H1 (cell line): ENCODE data around the gene AFG1L. TPM values are rescaled to one million over a fixed set of nuclear protein-coding genes. Genes with fewer than 3 reads are reported as not detected.
A peak's percentile ranks its signal among the peaks of the same experiment; 100 is the strongest.

Source experiments
- CTCF ChIA-PET: fragments of 300-600 bp; sonication (Branson Sonifier 250); formaldehyde crosslinking; loops from one replicate; lab custom pipeline; 2021; ENCODE audit not compliant: partially characterized antibody; lab: Charles Lee
- POLR2A ChIA-PET: fragments of 300-600 bp; sonication (Branson Sonifier 250); formaldehyde crosslinking; loops from one replicate; lab custom pipeline; 2021; ENCODE audit warnings: inconsistent platforms; ENCODE audit not compliant: partially characterized antibody; lab: Charles Lee
- DNase-seq, 2 experiments: peaks; one replicate each; pipeline versions ENCODE4 v3.0.0 to v3.0.0-alpha.2; 2010 to 2022; ENCODE audit warnings: low spot score in 2 of 2, low read depth in 1 of 2, mixed read lengths in 1 of 2
- FAIRE-seq: peaks from 2 replicates; lab custom pipeline; 2011; peaks lifted over from hg19 to GRCh38; lab: Jason Lieb, UNC
- H2AFZ ChIP-seq: 2 replicates; pipeline ENCODE4 v1.8.1; 2012; ENCODE audit warnings: low read length, inconsistent platforms
- H2AK5ac ChIP-seq: 2 replicates; pipeline ENCODE4 v1.6.1; 2013; ENCODE audit warnings: low read depth, low read length
- H2BK120ac ChIP-seq: replicated peaks from 2 replicates; pipeline ENCODE3; 2013; ENCODE audit warnings: low read depth, low read length, inconsistent platforms
- H2BK12ac ChIP-seq: 2 replicates; pipeline ENCODE4 v1.6.1; 2013; ENCODE audit warnings: low read depth, low read length
- H2BK15ac ChIP-seq: 2 replicates; pipeline ENCODE4 v1.6.1; 2013; ENCODE audit warnings: low read length
- H2BK20ac ChIP-seq: 2 replicates; pipeline ENCODE4 v1.6.1; 2013; ENCODE audit warnings: low read length
- H2BK5ac ChIP-seq: 2 replicates; pipeline ENCODE4 v1.6.1; 2013; ENCODE audit warnings: low read depth, low read length
- H3K14ac ChIP-seq: 2 replicates; pipeline ENCODE4 v1.6.1; 2013; ENCODE audit warnings: inconsistent platforms; ENCODE audit not compliant: insufficient read length
- H3K18ac ChIP-seq: 2 replicates; pipeline ENCODE4 v1.6.1; 2013; ENCODE audit warnings: low read length; ENCODE audit errors: extremely low read depth
- H3K23ac ChIP-seq: 2 replicates; pipeline ENCODE4 v1.6.1; 2013; ENCODE audit warnings: inconsistent platforms; ENCODE audit not compliant: insufficient read length
- H3K23me2 ChIP-seq: 2 replicates; pipeline ENCODE4 v1.6.1; 2013; ENCODE audit warnings: low read depth, low read length
- H3K27ac ChIP-seq: 2 replicates; pipeline ENCODE4 v1.6.1; 2011; ENCODE audit warnings: low read depth, low read length, inconsistent platforms
- H3K27me3 ChIP-seq, 4 experiments: replicated peaks in 1 of 4; 1 replicate in 1 of 4; 2 replicates in 3 of 4; pipeline versions ENCODE4 v1.6.1 to v1.8.1; 2011 to 2013; ENCODE audit warnings: low read length in 3 of 4, mild to moderate bottlenecking in 3 of 4, inconsistent platforms in 2 of 4, mixed read lengths in 2 of 4, moderate library complexity in 1 of 4; ENCODE audit not compliant: control insufficient read depth in 3 of 4, insufficient read depth in 3 of 4; ENCODE audit errors: extremely low read depth in 1 of 4
- H3K36me3 ChIP-seq, 4 experiments: 2 replicates each; pipeline versions ENCODE4 v1.6.1 to v1.8.1; 2011 to 2013; ENCODE audit warnings: mild to moderate bottlenecking in 4 of 4, low read length in 3 of 4, moderate library complexity in 2 of 4, control low read depth in 1 of 4, inconsistent platforms in 1 of 4; ENCODE audit not compliant: insufficient read depth in 4 of 4, control insufficient read depth in 2 of 4
- H3K4ac ChIP-seq: replicated peaks from 2 replicates; pipeline ENCODE3; 2013; ENCODE audit warnings: low read length, low read depth, mixed read lengths, inconsistent platforms; ENCODE audit not compliant: insufficient read length
- H3K4me1 ChIP-seq, 4 experiments: replicated peaks in 1 of 4; 1 replicate in 1 of 4; 2 replicates in 3 of 4; pipeline versions ENCODE4 v1.6.1 to v1.8.1; 2011 to 2013; ENCODE audit warnings: low read length in 3 of 4, inconsistent platforms in 2 of 4, mixed read lengths in 1 of 4; ENCODE audit not compliant: insufficient read depth in 4 of 4, control insufficient read depth in 3 of 4
- H3K4me2 ChIP-seq, 2 experiments: 2 replicates each; pipeline versions ENCODE4 v1.6.1 to v1.8.1; 2011 to 2013; ENCODE audit warnings: low read depth in 2 of 2, low read length in 2 of 2, control low read depth in 1 of 2, inconsistent platforms in 1 of 2, mild to moderate bottlenecking in 1 of 2; ENCODE audit not compliant: insufficient read depth in 1 of 2
- H3K4me3 ChIP-seq, 4 experiments: fragments of 200-600, 300-600 bp in 1 of 4; sonication (generic), shearing (Covaris generic), sonication (Bioruptor Twin) in 1 of 4; 2 replicates each; pipeline versions ENCODE4 v1.5.1 to v1.8.1; 2011 to 2016; ENCODE audit warnings: low read length in 4 of 4, low read depth in 3 of 4, control low read depth in 2 of 4, inconsistent platforms in 2 of 4, mild to moderate bottlenecking in 2 of 4, mixed read lengths in 1 of 4, moderate library complexity in 1 of 4; ENCODE audit not compliant: insufficient read depth in 2 of 4; ENCODE audit errors: extremely low read depth in 1 of 4
- H3K56ac ChIP-seq: replicated peaks from 2 replicates; pipeline ENCODE3; 2013; ENCODE audit warnings: low read depth, mild to moderate bottlenecking, mixed read lengths, low read length, inconsistent platforms; ENCODE audit not compliant: insufficient read length
- H3K79me1 ChIP-seq: 2 replicates; pipeline ENCODE4 v1.6.1; 2013; ENCODE audit warnings: low read depth, low read length, control low read depth
- H3K79me2 ChIP-seq, 2 experiments: 2 replicates each; pipeline versions ENCODE4 v1.6.1 to v1.8.1; 2012 to 2013; ENCODE audit warnings: low read length in 2 of 2, mild to moderate bottlenecking in 2 of 2, inconsistent platforms in 1 of 2; ENCODE audit not compliant: insufficient read depth in 2 of 2, control insufficient read depth in 1 of 2
- H3K9ac ChIP-seq, 4 experiments: replicated peaks in 1 of 4; 1 replicate in 1 of 4; 2 replicates in 3 of 4; pipeline versions ENCODE4 v1.6.1 to v1.8.1; 2011 to 2013; ENCODE audit warnings: low read depth in 3 of 4, low read length in 3 of 4, control low read depth in 2 of 4, mild to moderate bottlenecking in 2 of 4, moderate library complexity in 2 of 4, inconsistent platforms in 1 of 4; ENCODE audit errors: extremely low read depth in 1 of 4
- H3K9me3 ChIP-seq, 2 experiments: 2 replicates each; pipeline versions ENCODE4 v1.6.1 to v1.8.1; 2012 to 2013; ENCODE audit warnings: mild to moderate bottlenecking in 2 of 2, moderate library complexity in 2 of 2, control low read depth in 1 of 2, inconsistent platforms in 1 of 2, low read depth in 1 of 2, low read length in 1 of 2, mixed read lengths in 1 of 2; ENCODE audit not compliant: insufficient read depth in 2 of 2
- H4K20me1 ChIP-seq, 2 experiments: replicated peaks in 1 of 2; 2 replicates each; pipeline versions ENCODE3 to v1.8.1; 2011 to 2013; ENCODE audit warnings: inconsistent platforms in 2 of 2, low read length in 2 of 2, mild to moderate bottlenecking in 1 of 2; ENCODE audit not compliant: insufficient read depth in 2 of 2, control insufficient read depth in 1 of 2
- H4K5ac ChIP-seq: 2 replicates; pipeline ENCODE4 v1.6.1; 2013; ENCODE audit warnings: low read length, low read depth, mixed read lengths, inconsistent platforms; ENCODE audit not compliant: insufficient read length
- H4K8ac ChIP-seq: 2 replicates; pipeline ENCODE4 v1.8.0; 2013; ENCODE audit warnings: mild to moderate bottlenecking, moderate library complexity, low read length, inconsistent platforms; ENCODE audit not compliant: insufficient read depth; ENCODE audit errors: extremely low read depth
- H4K91ac ChIP-seq: replicated peaks from 2 replicates; pipeline ENCODE3; 2013; ENCODE audit warnings: low read length, mixed read lengths, inconsistent platforms; ENCODE audit not compliant: insufficient read length
- HDAC2 ChIP-seq, 2 experiments: fragments of 300-600 bp in 1 of 2; sonication (generic) in 1 of 2; IDR thresholded peaks; 2 replicates each; pipeline ENCODE4 v1.6.1; 2011 to 2012; ENCODE audit warnings: low read depth in 2 of 2, low read length in 2 of 2, mild to moderate bottlenecking in 2 of 2, moderate library complexity in 2 of 2, borderline replicate concordance in 1 of 2, inconsistent platforms in 1 of 2
- MAX ChIP-seq: IDR thresholded peaks from 2 replicates; pipeline ENCODE4 v1.6.1; 2012; ENCODE audit warnings: inconsistent platforms
- RFX5 ChIP-seq: IDR thresholded peaks from 2 replicates; pipeline ENCODE4 v1.6.1; 2011; ENCODE audit warnings: low read depth, low read length, improper control_type of control experiment, borderline replicate concordance
- SIN3A ChIP-seq, 2 experiments: IDR thresholded peaks in 1 of 2; conservative IDR thresholded peaks in 1 of 2; 2 replicates each; pipeline ENCODE4 v1.6.1; 2011 to 2012; ENCODE audit warnings: low read length in 2 of 2, improper control_type of control experiment in 1 of 2, low read depth in 1 of 2, mild to moderate bottlenecking in 1 of 2
- SP2 ChIP-seq: IDR thresholded peaks from 2 replicates; pipeline ENCODE4 v1.6.1; 2012; ENCODE audit warnings: mild to moderate bottlenecking, low read length, inconsistent platforms
- YY1 ChIP-seq: IDR thresholded peaks from 2 replicates; pipeline ENCODE4 v1.6.1; 2011; ENCODE audit warnings: low read depth, mild to moderate bottlenecking, low read length
- WGBS, 2 experiments: shearing (Covaris generic) in 1 of 2; methylation state at CpG; one replicate each; pipeline versions ENCODE4 v1.1.6 to v1.1.7; 2013 to 2015; ENCODE audit warnings: low lambda C conversion rate in 2 of 2, mixed read lengths in 2 of 2, inconsistent platforms in 1 of 2, low coverage in 1 of 2, missing lambda C conversion rate in 1 of 2; ENCODE audit not compliant: insufficient replicate concordance in 2 of 2, insufficient coverage in 1 of 2, insufficient read length in 1 of 2; ENCODE audit errors: extremely low coverage in 1 of 2, missing lambda C conversion rate in 1 of 2; 5-methylcytosine and 5-hydroxymethylcytosine counted together
- polyA plus RNA-seq, 7 experiments: library from polyadenylated mRNA; depleted of rRNA in 3 of 7; stranded (reverse) in 5 of 7; unstranded in 2 of 7; fragments of >200 nt in 5 of 7; fragments of 200-250 nt in 2 of 7; gene quantifications; 1 replicate in 5 of 7; 2 replicates in 1 of 7; 4 replicates in 1 of 7; pipeline versions ENCODE4 v1.2.1 to v1.2.3, GENCODE V29; 2011 to 2013; ENCODE audit warnings: missing spikeins in 2 of 7, mixed read lengths in 2 of 7
- total RNA-seq: library from RNA; stranded (reverse); fragmentation: NEBNext Ultra II Directional; extraction: Animal tissue kit (Norgen Biotek cat#: 25700); gene quantifications from 2 replicates; pipeline ENCODE4 v1.2.1, GENCODE V29; 2021

Gene AFG1L
- total and polyA plus RNA-seq, 2 of the 8 experiments (the other 6 are each of a cell fraction or from before 2014, with no cell fraction given), result 0.98 to 5.7 TPM

- H2BK5ac ChIP-seq, result no peak overlapping the region
- WGBS, 2 experiments, result 93% methylated on average over 11 of the region's 11 CpGs; no CpG with 5 or more reads in 1 of the 2 experiments
- H3K56ac ChIP-seq, result no peak overlapping the region
- H3K9me3 ChIP-seq, result no peaks in the 10 kb centered on the region
- no peaks in the 10 kb centered on the region for H3K79me1 ChIP-seq
- DNase-seq (no peak), FAIRE-seq (no peak)
- no peak overlapping the region for H3K27ac ChIP-seq
- H3K4me1 ChIP-seq, result no peaks in the 10 kb centered on the region
- POLR2A ChIA-PET, result no interaction called here
- H3K36me3 ChIP-seq, result no peaks in the 10 kb centered on the region
- H3K27me3 ChIP-seq, result no peaks in the 10 kb centered on the region
- no peak overlapping the region for H2BK15ac ChIP-seq
- H4K91ac ChIP-seq, result no peak overlapping the region
- no peak overlapping the region for H4K5ac ChIP-seq
- H4K8ac ChIP-seq, result no peak overlapping the region
- no peak overlapping the region for H2AK5ac ChIP-seq
- H3K23me2 ChIP-seq, result no peaks in the 10 kb centered on the region; the same call in 1 of the 2 replicates
- no peak overlapping the region for H3K4me2 ChIP-seq
- H2BK20ac ChIP-seq, result no peak overlapping the region
- H3K79me2 ChIP-seq, result no peaks in the 10 kb centered on the region
- no peak overlapping the region for H3K14ac ChIP-seq
- H2BK120ac ChIP-seq, result no peak overlapping the region
- no peaks in the 10 kb centered on the region for H4K20me1 ChIP-seq
- no peak overlapping the region for H3K18ac ChIP-seq
- H3K4me3 ChIP-seq, result no peak overlapping the region
- H3K23ac ChIP-seq, result no peak overlapping the region
- CTCF ChIA-PET, result interaction anchor here (0.7 to 3.8 kb wide), 8 partner anchors 8 to 358 kb away, joined by 3 to 18 read pairs (median 4); no protein-coding TSS in a partner anchor
- TF ChIP-seq RFX5 (no peak), SP2 (no peak), HDAC2 (IDR thresholded peaks at IDR 0.05; ENCODE audit: borderline replicate concordance in 1 of 2, low read depth in 2 of 2, low read length in 2 of 2) (no peak), YY1 (no peak), SIN3A (conservative IDR thresholded peaks at IDR 0.05 in 1 of 2, IDR thresholded peaks at IDR 0.05 in 1 of 2; ENCODE audit: low read depth in 1 of 2, low read length in 2 of 2) (no peak), MAX (no peak)
- TF ChIP-seq, all 59 proteins: peak for 0
- Histone ChIP-seq H2BK12ac (peak overlapping the region; percentile 9; the same call in 1 of the 2 replicates), H3K9ac (no peak overlapping the region), H3K4ac (no peak overlapping the region), H2AFZ (no peak overlapping the region)
These were observed 240.4 kb downstream of the AFG1L start for GRCh38 chr6:108535114-108535742.
